ENCODE results near the gene INMT. TPM values are rescaled to one million over a fixed set of nuclear protein-coding genes. Genes with fewer than 3 reads are reported as not detected.

Gene INMT
- polyA plus RNA-seq, 1 of the 3 experiments (the other 2 are of a cell fraction): not detected

DNA sequence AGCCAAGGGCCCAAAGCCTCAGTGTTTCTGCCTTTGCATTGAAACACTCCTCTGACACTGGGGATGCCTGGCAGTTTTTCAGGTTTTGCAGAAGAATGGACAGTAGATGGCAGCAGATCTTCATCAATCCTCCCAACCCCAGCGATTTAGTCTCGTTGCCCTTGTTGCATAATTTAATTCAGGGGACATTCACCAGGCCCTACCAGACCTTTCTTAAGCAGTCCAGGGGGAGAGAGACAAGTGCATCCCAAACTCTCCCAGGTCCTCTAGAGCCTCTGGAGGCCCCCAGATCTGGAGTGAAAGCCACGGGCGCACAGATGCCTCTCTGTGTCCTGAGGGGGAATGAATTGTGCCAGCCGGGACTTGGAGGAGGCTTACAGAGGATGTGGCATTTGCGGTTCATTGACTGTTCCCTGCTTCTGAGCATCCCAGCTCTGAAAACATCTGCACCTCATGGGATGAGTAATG, 48.9 kb downstream of the INMT start (continued):
- TF ChIP-seq, protein P1, sequence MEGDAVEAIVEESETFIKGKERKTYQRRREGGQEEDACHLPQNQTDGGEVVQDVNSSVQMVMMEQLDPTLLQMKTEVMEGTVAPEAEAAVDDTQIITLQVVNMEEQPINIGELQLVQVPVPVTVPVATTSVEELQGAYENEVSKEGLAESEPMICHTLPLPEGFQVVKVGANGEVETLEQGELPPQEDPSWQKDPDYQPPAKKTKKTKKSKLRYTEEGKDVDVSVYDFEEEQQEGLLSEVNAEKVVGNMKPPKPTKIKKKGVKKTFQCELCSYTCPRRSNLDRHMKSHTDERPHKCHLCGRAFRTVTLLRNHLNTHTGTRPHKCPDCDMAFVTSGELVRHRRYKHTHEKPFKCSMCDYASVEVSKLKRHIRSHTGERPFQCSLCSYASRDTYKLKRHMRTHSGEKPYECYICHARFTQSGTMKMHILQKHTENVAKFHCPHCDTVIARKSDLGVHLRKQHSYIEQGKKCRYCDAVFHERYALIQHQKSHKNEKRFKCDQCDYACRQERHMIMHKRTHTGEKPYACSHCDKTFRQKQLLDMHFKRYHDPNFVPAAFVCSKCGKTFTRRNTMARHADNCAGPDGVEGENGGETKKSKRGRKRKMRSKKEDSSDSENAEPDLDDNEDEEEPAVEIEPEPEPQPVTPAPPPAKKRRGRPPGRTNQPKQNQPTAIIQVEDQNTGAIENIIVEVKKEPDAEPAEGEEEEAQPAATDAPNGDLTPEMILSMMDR (IDR thresholded peaks at IDR 0.05): peak; percentile 96
- peak; percentile 100 for TF ChIP-seq RAD21 (IDR thresholded peaks at IDR 0.05; ENCODE audit: low read length)
- TF ChIP-seq SMC3 (IDR thresholded peaks at IDR 0.05; ENCODE audit: low read depth, low read length): peak; percentile 95
- TF ChIP-seq SIN3A (IDR thresholded peaks at IDR 0.05; ENCODE audit: borderline replicate concordance, low read depth, low read length): no peak
- TF ChIP-seq, protein P2, sequence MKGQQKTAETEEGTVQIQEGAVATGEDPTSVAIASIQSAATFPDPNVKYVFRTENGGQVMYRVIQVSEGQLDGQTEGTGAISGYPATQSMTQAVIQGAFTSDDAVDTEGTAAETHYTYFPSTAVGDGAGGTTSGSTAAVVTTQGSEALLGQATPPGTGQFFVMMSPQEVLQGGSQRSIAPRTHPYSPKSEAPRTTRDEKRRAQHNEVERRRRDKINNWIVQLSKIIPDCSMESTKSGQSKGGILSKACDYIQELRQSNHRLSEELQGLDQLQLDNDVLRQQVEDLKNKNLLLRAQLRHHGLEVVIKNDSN (IDR thresholded peaks at IDR 0.05; ENCODE audit: borderline replicate concordance, low read depth): no peak
- TF ChIP-seq CHD2 (IDR thresholded peaks at IDR 0.05; ENCODE audit: low read length, partially characterized antibody): peak; percentile 74
- peak; percentile 78 for TF ChIP-seq RCOR1 (IDR thresholded peaks at IDR 0.05; ENCODE audit: low read length)

DNA sequence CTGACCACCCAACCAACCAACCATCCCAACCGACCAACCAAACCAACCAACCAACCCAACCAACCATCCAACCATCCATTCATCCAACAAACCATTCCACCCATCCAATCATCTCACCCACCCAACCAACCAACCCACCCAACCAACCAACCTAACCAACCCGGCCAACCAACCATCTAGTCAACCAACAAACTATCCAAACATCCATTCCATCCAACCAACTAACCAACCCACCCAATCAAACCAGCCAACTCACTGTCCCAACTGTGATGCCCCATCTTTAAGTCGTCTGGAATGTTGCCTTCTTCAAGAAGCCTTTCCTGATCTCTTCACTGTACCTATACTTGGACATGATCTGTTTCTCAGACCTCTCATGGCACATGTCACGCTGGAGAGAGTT, 50.9 kb downstream of the INMT start:
- Histone ChIP-seq H3K36me3 (replicated peaks in 1 of 2; ENCODE audit: control insufficient read depth in 1 of 2, insufficient read depth in 2 of 2, low read length in 1 of 2) (no peaks in the 10 kb centered on the region), H3K9ac (no peak overlapping the region), H3K4me3 (ENCODE audit: low read depth in 2 of 2, low read length in 1 of 2) (no peak overlapping the region), H3K27me3 (ENCODE audit: insufficient read depth) (no peaks in the 10 kb centered on the region), H3K27ac (ENCODE audit: low read depth in 2 of 2, low read length in 1 of 2) (0 out of 4 replicates have a peak overlapping the region, but pooled peaks of 1 of the 2 experiments have one; percentile 84), H3K9me2 (no peaks in the 10 kb centered on the region), H3K4me2 (no peak overlapping the region), H3K79me2 (ENCODE audit: insufficient read depth) (no peaks in the 10 kb centered on the region), H3K9me3 (no peaks in the 10 kb centered on the region), H4K20me1 (ENCODE audit: insufficient read depth) (no peaks in the 10 kb centered on the region), H3F3A (replicated peaks; ENCODE audit: insufficient read depth) (peaks cover 23% of the 10 kb centered on the region), H3K4me1 (ENCODE audit: control insufficient read depth in 1 of 2, insufficient read depth in 2 of 2, low read depth in 1 of 2, low read length in 1 of 2) (peaks cover 16 to 39% of the 10 kb centered on the region in 2 experiments), H2AFZ (ENCODE audit: low read depth) (no peak overlapping the region)
- 92% methylated on average over 4 of the region's 4 CpGs for WGBS (ENCODE audit: low lambda C conversion rate)
- DNase-seq: no peak
- ChIA-PET CTCF (interaction anchor here (2.9 to 5.0 kb wide), 3 partner anchors 135 to 320 kb away, joined by 11 to 29 read pairs (median 18); no protein-coding TSS in a partner anchor), POLR2A (no interaction called here)
- no peak for TF ChIP-seq YY1 (IDR thresholded peaks at IDR 0.05; ENCODE audit: low read depth)

DNA sequence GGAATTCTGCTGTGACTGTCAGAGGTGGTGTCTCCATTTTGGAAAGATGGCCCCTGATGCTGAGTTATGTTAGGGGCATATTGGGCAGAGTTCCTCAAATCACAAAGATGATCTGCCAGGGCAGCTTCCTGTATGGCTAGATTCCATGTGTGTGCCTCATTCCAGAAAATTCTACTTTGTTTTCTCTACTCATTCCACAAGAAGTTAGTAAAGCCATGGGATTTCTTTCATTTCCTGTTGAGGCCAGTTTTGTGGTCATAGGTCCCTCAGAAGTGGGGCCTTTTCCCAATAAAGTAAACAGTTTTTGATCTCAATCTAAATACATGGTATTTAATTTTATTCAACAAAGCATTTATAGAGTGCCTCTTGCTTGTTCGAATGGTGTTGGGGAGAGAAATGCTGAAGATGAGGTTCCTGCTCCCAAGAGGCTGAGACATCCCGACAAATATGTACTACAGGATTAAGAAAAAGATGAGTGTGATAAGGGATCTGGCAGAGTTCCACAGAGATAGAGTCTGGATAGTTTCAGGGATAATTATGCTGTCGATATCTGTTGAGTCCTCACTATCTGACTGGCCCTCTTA, 52.2 kb downstream of the INMT start:
- Histone ChIP-seq H3K9ac (peak overlapping the region; percentile 13; the same call in 1 of the 2 replicates), H4K20me1 (ENCODE audit: insufficient read depth) (no peaks in the 10 kb centered on the region), H3K9me2 (no peaks in the 10 kb centered on the region), H3K27me3 (ENCODE audit: insufficient read depth) (no peaks in the 10 kb centered on the region), H3K4me1 (ENCODE audit: control insufficient read depth in 1 of 2, insufficient read depth in 2 of 2, low read depth in 1 of 2, low read length in 1 of 2) (peaks cover 16 to 35% of the 10 kb centered on the region in 2 experiments), H3K9me3 (no peaks in the 10 kb centered on the region), H2AFZ (ENCODE audit: low read depth) (peak overlapping the region; percentile 19; the same call in 1 of the 2 replicates), H3F3A (replicated peaks; ENCODE audit: insufficient read depth) (peaks cover 23% of the 10 kb centered on the region), H3K79me2 (ENCODE audit: insufficient read depth) (no peaks in the 10 kb centered on the region), H3K4me2 (peak overlapping the region; percentile 46), H3K27ac (ENCODE audit: low read depth in 2 of 2, low read length in 1 of 2) (peak overlapping the region; percentile 40 to 84), H3K4me3 (ENCODE audit: low read depth in 2 of 2, low read length in 1 of 2) (no peak overlapping the region; a peak in 1 of 4 replicates), H3K36me3 (replicated peaks in 1 of 2; ENCODE audit: control insufficient read depth in 1 of 2, insufficient read depth in 2 of 2, low read length in 1 of 2) (no peaks in the 10 kb centered on the region)
- WGBS (ENCODE audit: low lambda C conversion rate): 28% methylated on average over 3 of the region's 3 CpGs
- DNase-seq: no peak
- POLR2A ChIA-PET: no interaction called here
- CTCF ChIA-PET: interaction anchor here (1.0 to 5.0 kb wide), 7 partner anchors 11 to 318 kb away, joined by 3 to 29 read pairs (median 5); no protein-coding TSS in a partner anchor
- TF ChIP-seq EP300 (IDR thresholded peaks at IDR 0.05; ENCODE audit: borderline replicate concordance in 1 of 2, low read depth in 1 of 2, low read length in 1 of 2) (peak; percentile 3 to 94; a peak in 2 of 4 replicates), ELF1 (IDR thresholded peaks at IDR 0.05) (peak; percentile 63), NRF1 (IDR thresholded peaks at IDR 0.05; ENCODE audit: low read depth, low read length) (no peak), POLR2AphosphoS5 (IDR thresholded peaks at IDR 0.05; ENCODE audit: low read depth, low read length) (peak; percentile 47; the same call in 1 of the 2 replicates), RAD21 (IDR thresholded peaks at IDR 0.05; ENCODE audit: low read length) (no peak), RFX5 (IDR thresholded peaks at IDR 0.05; ENCODE audit: low read length) (no peak), GATA2 (CRISPR knock-in tag; IDR thresholded peaks at IDR 0.05) (peak; percentile 25; the same call in 1 of the 2 replicates), NFIC (IDR thresholded peaks at IDR 0.05; ENCODE audit: borderline replicate concordance) (peak; percentile 85), YY1 (IDR thresholded peaks at IDR 0.05; ENCODE audit: low read depth) (peak; percentile 85; the same call in 1 of the 2 replicates), JUND (IDR thresholded peaks at IDR 0.05) (peak; percentile 81), RCOR1 (IDR thresholded peaks at IDR 0.05; ENCODE audit: low read length) (no peak), TCF12 (IDR thresholded peaks at IDR 0.05) (peak; percentile 97)
- TF ChIP-seq, protein P3, sequence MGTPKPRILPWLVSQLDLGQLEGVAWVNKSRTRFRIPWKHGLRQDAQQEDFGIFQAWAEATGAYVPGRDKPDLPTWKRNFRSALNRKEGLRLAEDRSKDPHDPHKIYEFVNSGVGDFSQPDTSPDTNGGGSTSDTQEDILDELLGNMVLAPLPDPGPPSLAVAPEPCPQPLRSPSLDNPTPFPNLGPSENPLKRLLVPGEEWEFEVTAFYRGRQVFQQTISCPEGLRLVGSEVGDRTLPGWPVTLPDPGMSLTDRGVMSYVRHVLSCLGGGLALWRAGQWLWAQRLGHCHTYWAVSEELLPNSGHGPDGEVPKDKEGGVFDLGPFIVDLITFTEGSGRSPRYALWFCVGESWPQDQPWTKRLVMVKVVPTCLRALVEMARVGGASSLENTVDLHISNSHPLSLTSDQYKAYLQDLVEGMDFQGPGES (IDR thresholded peaks at IDR 0.05; ENCODE audit: low read depth, low read length): no peak
- TF ChIP-seq, protein P2 (IDR thresholded peaks at IDR 0.05; ENCODE audit: borderline replicate concordance, low read depth): no peak
- TF ChIP-seq, protein P1 (IDR thresholded peaks at IDR 0.05): no peak

Data from SK-N-SH (cell line).